Stimulated activated naive CD8-positive, alpha-beta T cell treated with anti-CD3 and anti-CD28 coated beads, Interleukin-15, amount 100 ng/mL, for 72 hours (primary cell): Measurements from ENCODE around the gene ACSL3.
A peak's percentile ranks its signal among the peaks of the same experiment; 100 is the strongest.

Experiments used
- ATAC-seq: fragments of 150-1000 bp; cut with Tn5 transposase; 2 replicates; pipeline ENCODE4 v1.10.0; 2021; ENCODE audit warnings: mild to moderate bottlenecking, moderate library complexity
- DNase-seq, 2 donors: peaks; one replicate each; pipeline ENCODE4 v3.0.0; 2021 to 2022
- H3K27ac Mint-ChIP-seq, 2 donors: one replicate each; pipeline ENCODE4 v1.8.0; 2022; ENCODE audit warnings: mild to moderate bottlenecking in 2 of 2, mixed read lengths in 2 of 2, moderate library complexity in 2 of 2
- H3K27me3 Mint-ChIP-seq: one replicate; pipeline ENCODE4 v1.8.0; 2022; ENCODE audit warnings: mixed read lengths
- H3K4me1 Mint-ChIP-seq: one replicate; pipeline ENCODE4 v1.8.0; 2022; ENCODE audit warnings: mild to moderate bottlenecking, mixed read lengths
- H3K4me3 Mint-ChIP-seq, 2 donors: one replicate each; pipeline ENCODE4 v1.8.0; 2022; ENCODE audit warnings: mild to moderate bottlenecking in 2 of 2, mixed read lengths in 2 of 2, moderate library complexity in 1 of 2
- H3K9me3 Mint-ChIP-seq, 2 donors: one replicate each; pipeline ENCODE4 v1.8.0; 2022; ENCODE audit warnings: mixed read lengths in 2 of 2

ACSL3 gene

GRCh38 chr2:222931659-222932058 is 70.8 kb downstream of the ACSL3 start:
- Mint-ChIP-seq H3K27ac (peak overlapping the region in 1 of 2 donors; percentile 0), H3K4me3 (no peak overlapping the region)
- no peak for ATAC-seq

GRCh38 chr2:222933458-222933857 is 72.6 kb downstream of the ACSL3 start:
- peaks cover 9 to 14% of the 10 kb centered on the region in 2 donors for H3K9me3 Mint-ChIP-seq
- ATAC-seq (no peak), DNase-seq (no peak)
- H3K27ac Mint-ChIP-seq = peak overlapping the region in 1 of 2 donors; percentile 15
- no peaks in the 10 kb centered on the region for H3K27me3 Mint-ChIP-seq
- no peaks in the 10 kb centered on the region for H3K4me1 Mint-ChIP-seq
- H3K4me3 Mint-ChIP-seq = no peak overlapping the region

More at GRCh38 chr2:222931659-222932058, 70.8 kb downstream of the ACSL3 start:
- no peak for DNase-seq
- peaks cover 0 to 3% of the 10 kb centered on the region in 2 donors for H3K9me3 Mint-ChIP-seq
- no peaks in the 10 kb centered on the region for H3K4me1 Mint-ChIP-seq
- no peaks in the 10 kb centered on the region for H3K27me3 Mint-ChIP-seq

GRCh38 chr2:222935688-222936298 is 75.0 kb downstream of the ACSL3 start:
- H3K4me1 Mint-ChIP-seq = no peaks in the 10 kb centered on the region

GRCh38 chr2:222936705-222937104 is 75.9 kb downstream of the ACSL3 start:
- Mint-ChIP-seq H3K27me3 (no peaks in the 10 kb centered on the region), H3K4me3 (no peak overlapping the region), H3K9me3 (peaks cover 9 to 14% of the 10 kb centered on the region in 2 donors), H3K27ac (no peak overlapping the region), H3K4me1 (no peaks in the 10 kb centered on the region)
- no peak for ATAC-seq
- no peak for DNase-seq

More at GRCh38 chr2:222935688-222936298, 75.0 kb downstream of the ACSL3 start:
- no peak for DNase-seq
- Mint-ChIP-seq H3K4me3 (no peak overlapping the region), H3K27ac (no peak overlapping the region), H3K27me3 (no peaks in the 10 kb centered on the region), H3K9me3 (peaks cover 9 to 14% of the 10 kb centered on the region in 2 donors)
- no peak for ATAC-seq

- Mint-ChIP-seq H3K27me3 (no peaks in the 10 kb centered on the region), H3K27ac (no peak overlapping the region), H3K9me3 (peaks cover 9 to 14% of the 10 kb centered on the region in 2 donors), H3K4me3 (no peak overlapping the region), H3K4me1 (peaks cover 8% of the 10 kb centered on the region)
- no peak for ATAC-seq
- no peak for DNase-seq
Observed at GRCh38 chr2:222938327-222938726, 77.5 kb downstream of the ACSL3 start.

GRCh38 chr2:222939208-222939856 is 78.5 kb downstream of the ACSL3 start:
- peaks cover 9 to 14% of the 10 kb centered on the region in 2 donors for H3K9me3 Mint-ChIP-seq
- no peaks in the 10 kb centered on the region for H3K27me3 Mint-ChIP-seq
- H3K4me3 Mint-ChIP-seq = no peak overlapping the region
- ATAC-seq (peak; percentile 90), DNase-seq (peak; percentile 58 to 63)
- peak overlapping the region in 1 of 2 donors; percentile 81 for H3K27ac Mint-ChIP-seq
- H3K4me1 Mint-ChIP-seq = peaks cover 17% of the 10 kb centered on the region

GRCh38 chr2:222939979-222940378 is 79.1 kb downstream of the ACSL3 start:
- Mint-ChIP-seq H3K27me3 (no peaks in the 10 kb centered on the region), H3K9me3 (peaks cover 9 to 14% of the 10 kb centered on the region in 2 donors), H3K4me3 (no peak overlapping the region), H3K4me1 (peaks cover 17% of the 10 kb centered on the region), H3K27ac (no peak overlapping the region)
- DNase-seq (no peak), ATAC-seq (no peak)

- ATAC-seq = no peak
- Mint-ChIP-seq H3K4me1 (peaks cover 17% of the 10 kb centered on the region), H3K9me3 (peaks cover 9 to 12% of the 10 kb centered on the region in 2 donors), H3K4me3 (no peak overlapping the region), H3K27me3 (no peaks in the 10 kb centered on the region), H3K27ac (no peak overlapping the region)
- DNase-seq = no peak
Observed at GRCh38 chr2:222941510-222942032, 80.7 kb downstream of the ACSL3 start.

GRCh38 chr2:222942561-222942960 is 81.7 kb downstream of the ACSL3 start:
- Mint-ChIP-seq H3K9me3 (peaks cover 4 to 5% of the 10 kb centered on the region in 2 donors), H3K27ac (no peak overlapping the region), H3K27me3 (no peaks in the 10 kb centered on the region), H3K4me3 (no peak overlapping the region), H3K4me1 (peaks cover 17% of the 10 kb centered on the region)
- no peak for DNase-seq
- no peak for ATAC-seq

GRCh38 chr2:222942977-222943376 is 82.1 kb downstream of the ACSL3 start:
- Mint-ChIP-seq H3K27ac (no peak overlapping the region), H3K4me3 (no peak overlapping the region), H3K4me1 (peaks cover 17% of the 10 kb centered on the region), H3K27me3 (no peaks in the 10 kb centered on the region), H3K9me3 (peaks cover 0 to under 1% of the 10 kb centered on the region in 2 donors)
- ATAC-seq (no peak), DNase-seq (no peak)

- Mint-ChIP-seq H3K4me3 (no peak overlapping the region), H3K4me1 (peaks cover 17% of the 10 kb centered on the region), H3K27me3 (no peaks in the 10 kb centered on the region), H3K27ac (no peak overlapping the region), H3K9me3 (no peaks in the 10 kb centered on the region)
- DNase-seq (no peak), ATAC-seq (peak; percentile 69)
Observed at GRCh38 chr2:222943820-222944219, 83.0 kb downstream of the ACSL3 start.

- DNase-seq = no peak
- no peak for ATAC-seq
- peaks cover 17% of the 10 kb centered on the region for H3K4me1 Mint-ChIP-seq
- no peaks in the 10 kb centered on the region for H3K9me3 Mint-ChIP-seq
- H3K27me3 Mint-ChIP-seq = no peaks in the 10 kb centered on the region
- H3K27ac Mint-ChIP-seq = no peak overlapping the region
- no peak overlapping the region for H3K4me3 Mint-ChIP-seq
Observed at GRCh38 chr2:222944552-222944951, 83.7 kb downstream of the ACSL3 start.

GRCh38 chr2:222944971-222945740 is 84.3 kb downstream of the ACSL3 start:
- Mint-ChIP-seq H3K27me3 (no peaks in the 10 kb centered on the region), H3K9me3 (no peaks in the 10 kb centered on the region), H3K4me3 (no peak overlapping the region), H3K4me1 (peaks cover 17% of the 10 kb centered on the region), H3K27ac (no peak overlapping the region)
- DNase-seq (no peak), ATAC-seq (no peak)

- H3K9me3 Mint-ChIP-seq = no peaks in the 10 kb centered on the region
- no peaks in the 10 kb centered on the region for H3K27me3 Mint-ChIP-seq
- DNase-seq (no peak), ATAC-seq (no peak)
- H3K4me3 Mint-ChIP-seq = no peak overlapping the region
- no peak overlapping the region for H3K27ac Mint-ChIP-seq
- peaks cover 17% of the 10 kb centered on the region for H3K4me1 Mint-ChIP-seq
Observed at GRCh38 chr2:222945887-222946286, 85.1 kb downstream of the ACSL3 start.

- Mint-ChIP-seq H3K27ac (no peak overlapping the region), H3K4me3 (no peak overlapping the region), H3K9me3 (no peaks in the 10 kb centered on the region), H3K27me3 (no peaks in the 10 kb centered on the region), H3K4me1 (peaks cover 17% of the 10 kb centered on the region)
- DNase-seq = no peak
- ATAC-seq = peak; percentile 62
Observed at GRCh38 chr2:222946700-222947287, 86.0 kb downstream of the ACSL3 start.
